ENCODE measurements around the gene GABRA4. TPM values are rescaled to one million over a fixed set of nuclear protein-coding genes. Genes with fewer than 3 reads are reported as not detected.

GABRA4 gene
- polyA plus RNA-seq, 3 donors: not detected

- Mint-ChIP-seq H3K27me3 (ENCODE audit: low read depth in 3 of 3) (peaks cover 40 to 48% (median 43%) of the 10 kb centered on the region in 3 donors), H3K4me3 (peak overlapping the region; percentile 2 to 84), H3K36me3 (peaks cover 0 to 3% of the 10 kb centered on the region in 2 donors), H3K27ac (no peak overlapping the region), H3K9me3 (peaks cover 0 to 5% (median 2%) of the 10 kb centered on the region in 7 donors), H3K4me1 (peaks cover 22% of the 10 kb centered on the region)
- Histone ChIP-seq H3K36me3 (replicated peaks in 1 of 2; ENCODE audit: control insufficient read depth in 1 of 2, insufficient read depth in 2 of 2, low read length in 2 of 2) (no peaks in the 10 kb centered on the region), H4K20me1 (ENCODE audit: insufficient read depth, low read length) (no peaks in the 10 kb centered on the region), H3K9ac (ENCODE audit: insufficient read depth, low read length, poor library complexity, severe bottlenecking) (peak overlapping the region; percentile 43), H3K27ac (ENCODE audit: low read depth in 1 of 2, low read length in 2 of 2) (no peak overlapping the region), H3K4me2 (replicated peaks; ENCODE audit: extremely low read depth, low read length, poor library complexity, severe bottlenecking) (peak overlapping the region; percentile 69), H3K4me1 (ENCODE audit: control insufficient read depth in 1 of 2, insufficient read depth in 2 of 2, low read length in 2 of 2) (peaks cover 12 to 17% of the 10 kb centered on the region in 2 donors), H3K9me3 (replicated peaks in 1 of 2; ENCODE audit: control insufficient read depth in 1 of 2, insufficient read depth in 1 of 2, low read length in 2 of 2) (peaks cover 0 to 11% of the 10 kb centered on the region in 2 donors), H3K27me3 (ENCODE audit: control insufficient read depth in 2 of 2, insufficient read depth in 2 of 2, low read length in 2 of 2) (peaks cover 36 to 54% of the 10 kb centered on the region in 2 donors), H2AFZ (ENCODE audit: insufficient read depth, low read depth, low read length, poor library complexity, severe bottlenecking) (peak overlapping the region; percentile 71), H3K79me2 (ENCODE audit: insufficient read depth, low read length) (no peaks in the 10 kb centered on the region), H3K4me3 (replicated peaks in 1 of 3; ENCODE audit: low read depth in 2 of 3, low read length in 3 of 3) (peak overlapping the region in 1 of 3 experiments; percentile 65)
- DNase-seq: no peak
- 0% methylated on average over 5 of the region's 19 CpGs for WGBS (ENCODE audit: insufficient coverage)
- no peak for TF ChIP-seq CTCF (IDR thresholded peaks at IDR 0.05)
- intact Hi-C loops (cut with micrococcal nuclease): no loop called here
Observed at GRCh38 chr4:47031751-47032404, 38.5 kb upstream of the GABRA4 start.

- Mint-ChIP-seq H3K36me3 (peaks cover 0 to 3% of the 10 kb centered on the region in 2 donors), H3K27me3 (ENCODE audit: low read depth in 3 of 3) (peaks cover 40 to 46% (median 43%) of the 10 kb centered on the region in 3 donors), H3K27ac (no peak within 1 kb of the TSS), H3K4me1 (peaks cover 22% of the 10 kb centered on the region), H3K9me3 (peaks cover 0 to 5% (median 0%) of the 10 kb centered on the region in 7 donors), H3K4me3 (peak within 1 kb of the TSS; percentile 31 to 84)
- Histone ChIP-seq H2AFZ (ENCODE audit: insufficient read depth, low read depth, low read length, poor library complexity, severe bottlenecking) (peak within 1 kb of the TSS; percentile 71), H4K20me1 (ENCODE audit: insufficient read depth, low read length) (no peaks in the 10 kb centered on the region), H3K27ac (ENCODE audit: low read depth in 1 of 2, low read length in 2 of 2) (no peak within 1 kb of the TSS), H3K9ac (ENCODE audit: insufficient read depth, low read length, poor library complexity, severe bottlenecking) (peak within 1 kb of the TSS; percentile 43), H3K9me3 (replicated peaks in 1 of 2; ENCODE audit: control insufficient read depth in 1 of 2, insufficient read depth in 1 of 2, low read length in 2 of 2) (peaks cover 0 to 11% of the 10 kb centered on the region in 2 donors), H3K36me3 (replicated peaks in 1 of 2; ENCODE audit: control insufficient read depth in 1 of 2, insufficient read depth in 2 of 2, low read length in 2 of 2) (no peaks in the 10 kb centered on the region), H3K4me3 (replicated peaks in 1 of 3; ENCODE audit: low read depth in 2 of 3, low read length in 3 of 3) (peak within 1 kb of the TSS in 2 of 3 experiments; percentile 4 to 65), H3K4me1 (ENCODE audit: control insufficient read depth in 1 of 2, insufficient read depth in 2 of 2, low read length in 2 of 2) (peaks cover 12 to 17% of the 10 kb centered on the region in 2 donors), H3K4me2 (replicated peaks; ENCODE audit: extremely low read depth, low read length, poor library complexity, severe bottlenecking) (peak within 1 kb of the TSS; percentile 69), H3K79me2 (ENCODE audit: insufficient read depth, low read length) (no peaks in the 10 kb centered on the region), H3K27me3 (ENCODE audit: control insufficient read depth in 2 of 2, insufficient read depth in 2 of 2, low read length in 2 of 2) (peaks cover 36 to 54% of the 10 kb centered on the region in 2 donors)
- 17% methylated on average over 12 of the region's 20 CpGs for WGBS (ENCODE audit: insufficient coverage)
- no peak for DNase-seq
- TF ChIP-seq CTCF (IDR thresholded peaks at IDR 0.05): no peak
- intact Hi-C loops (cut with micrococcal nuclease): no loop called here
Observed at GRCh38 chr4:47031011-47031678, 37.8 kb upstream of the GABRA4 start, which contains the start of gene GABRB1. Gene GABRB1 (plus strand): TSS chr4:47031567.
